T follicular helper cell (primary cell): ENCODE measurements around the gene RNF141.

ENCODE experiments used
- DNase-seq: peaks from one replicate; pipeline ENCODE4 v3.0.0-alpha.2; 2020; ENCODE audit warnings: low read depth

The RNF141 gene

GRCh38 chr11:10498022-10498400, 43.0 kb downstream of the RNF141 start:
- DNase-seq, result no peak

DNA sequence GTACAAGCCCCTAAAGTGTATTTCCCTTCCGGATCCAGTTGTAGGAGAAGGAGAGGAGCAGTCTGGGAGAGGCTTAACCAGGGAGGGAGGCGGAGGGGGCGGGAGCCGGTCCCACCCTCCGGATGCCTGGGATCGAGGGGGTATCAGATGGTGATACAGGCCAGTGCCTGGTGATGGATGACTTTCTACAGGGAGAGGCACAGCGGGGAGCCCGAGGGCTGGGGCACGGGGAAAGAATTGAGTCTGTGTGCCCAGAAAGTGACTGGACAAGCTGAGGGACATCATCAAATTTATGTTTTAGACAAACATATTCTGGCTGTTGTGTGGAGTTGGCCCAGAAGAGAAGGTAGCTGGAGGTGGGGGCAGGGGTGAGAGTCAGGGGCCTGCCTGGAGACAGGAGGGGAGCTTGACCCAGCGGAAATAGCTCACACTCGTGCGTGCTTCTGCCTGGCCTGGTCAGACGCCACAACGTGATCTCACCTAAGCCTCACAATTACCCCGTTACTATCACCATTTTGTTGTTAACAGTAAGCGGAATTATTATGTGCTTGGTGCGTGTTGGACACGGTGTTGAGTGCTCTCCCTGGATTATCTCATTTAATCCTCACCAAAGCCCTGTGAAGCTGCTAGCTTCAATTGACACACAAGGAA, 43.5 kb downstream of the RNF141 start:
- no peak for DNase-seq

DNA sequence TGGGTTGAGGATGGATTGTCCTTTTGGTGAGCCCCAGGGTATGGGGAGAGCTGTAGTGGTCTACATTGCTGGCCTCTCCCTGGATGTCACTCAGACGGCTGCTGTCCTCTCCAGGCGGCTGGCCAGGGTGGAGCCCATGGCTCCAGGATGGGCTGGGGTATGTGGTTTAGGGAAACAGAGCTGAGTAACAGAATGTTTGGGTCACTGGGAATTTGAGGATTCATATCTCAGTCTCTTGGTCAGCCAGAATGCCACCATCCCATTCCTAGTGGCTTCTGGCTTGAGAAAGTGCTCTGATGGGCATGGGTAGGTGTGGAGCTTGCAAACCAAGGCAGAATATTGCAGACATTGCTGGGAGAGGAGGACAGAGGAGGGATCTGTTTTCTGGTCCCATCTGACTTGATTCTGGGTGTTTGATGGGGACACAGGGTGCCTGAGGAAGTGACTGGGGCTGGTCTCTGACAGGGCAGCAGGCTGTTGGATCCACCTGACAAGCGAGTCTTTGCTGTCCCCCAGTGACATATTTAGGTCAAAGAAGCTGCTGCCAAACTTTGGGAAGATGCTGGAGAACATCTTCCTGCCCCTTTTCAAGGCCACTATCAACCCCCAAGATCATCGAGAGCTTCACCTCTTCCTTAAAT, 44.6 kb downstream of the RNF141 start:
- no peak for DNase-seq

GRCh38 chr11:10495464-10495786, 45.6 kb downstream of the RNF141 start:
- DNase-seq, result no peak

GRCh38 chr11:10494636-10495463, 46.1 kb downstream of the RNF141 start:
- no peak for DNase-seq

- no peak for DNase-seq
These were observed 47.8 kb downstream of the RNF141 start for GRCh38 chr11:10493041-10493663.

DNA sequence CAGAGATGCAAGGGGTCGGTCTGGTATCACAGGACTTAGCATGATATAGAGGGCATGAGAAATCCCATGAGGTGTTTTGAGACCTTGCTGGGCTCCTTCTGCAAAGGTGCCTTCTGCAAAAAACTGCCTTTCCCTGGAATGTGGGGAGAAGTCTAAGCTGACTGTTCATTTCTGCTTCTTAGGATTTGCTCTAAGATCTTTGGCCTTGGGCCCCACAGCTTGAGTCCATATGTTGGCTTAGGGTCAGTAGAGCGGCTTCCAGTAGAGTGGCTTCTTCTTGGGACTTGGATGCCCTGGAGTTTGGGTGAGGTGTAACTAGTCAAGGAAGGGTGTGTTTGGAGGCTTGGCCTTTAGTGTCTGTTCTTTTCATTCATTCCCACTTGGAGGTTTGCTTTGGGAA, 48.9 kb downstream of the RNF141 start:
- no peak for DNase-seq

- no peak for DNase-seq
These were observed 50.4 kb downstream of the RNF141 start for GRCh38 chr11:10490398-10491241.

GRCh38 chr11:10490032-10490397, 51.0 kb downstream of the RNF141 start:
- DNase-seq, result no peak

DNA sequence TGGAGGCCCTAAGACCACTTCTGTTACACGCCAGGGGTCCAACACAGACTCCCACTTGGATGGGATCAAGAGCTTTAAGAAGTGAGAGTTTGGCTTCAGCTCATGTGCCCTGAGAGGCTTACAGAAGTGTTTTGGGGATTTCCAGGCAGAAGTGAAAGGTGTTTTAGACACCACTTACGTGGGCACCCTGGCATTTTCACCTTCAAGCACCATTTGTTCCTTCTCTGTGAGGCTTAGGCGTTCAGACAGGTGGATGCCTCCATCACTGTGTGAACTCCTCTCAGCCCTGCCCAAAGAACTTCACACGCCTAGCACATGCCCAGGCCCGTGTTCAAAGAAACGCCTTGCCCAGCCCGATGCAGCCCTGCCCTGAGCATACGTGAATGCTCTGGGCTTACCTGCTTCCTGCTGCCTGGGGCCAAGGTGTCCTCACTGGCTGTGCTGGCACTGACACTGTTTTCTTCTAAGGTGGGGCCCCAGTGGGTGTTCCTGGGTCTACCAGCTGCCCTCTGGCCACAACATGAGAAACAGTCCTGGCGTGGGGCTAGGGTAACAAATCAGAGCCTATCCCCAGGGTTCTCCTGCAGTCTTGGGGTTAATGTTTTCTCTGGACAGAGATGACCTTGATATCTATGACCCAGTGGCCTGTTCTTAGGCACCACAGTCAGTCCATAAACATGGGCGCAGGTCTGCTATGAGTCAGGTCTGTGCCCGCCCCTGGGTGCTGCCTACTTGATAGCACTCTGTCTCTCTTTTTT, 51.9 kb downstream of the RNF141 start:
- DNase-seq, result no peak

- no peak for DNase-seq
These were observed 52.7 kb downstream of the RNF141 start for GRCh38 chr11:10488121-10488933.

GRCh38 chr11:10487002-10487647, 53.9 kb downstream of the RNF141 start:
- DNase-seq, result no peak

DNA sequence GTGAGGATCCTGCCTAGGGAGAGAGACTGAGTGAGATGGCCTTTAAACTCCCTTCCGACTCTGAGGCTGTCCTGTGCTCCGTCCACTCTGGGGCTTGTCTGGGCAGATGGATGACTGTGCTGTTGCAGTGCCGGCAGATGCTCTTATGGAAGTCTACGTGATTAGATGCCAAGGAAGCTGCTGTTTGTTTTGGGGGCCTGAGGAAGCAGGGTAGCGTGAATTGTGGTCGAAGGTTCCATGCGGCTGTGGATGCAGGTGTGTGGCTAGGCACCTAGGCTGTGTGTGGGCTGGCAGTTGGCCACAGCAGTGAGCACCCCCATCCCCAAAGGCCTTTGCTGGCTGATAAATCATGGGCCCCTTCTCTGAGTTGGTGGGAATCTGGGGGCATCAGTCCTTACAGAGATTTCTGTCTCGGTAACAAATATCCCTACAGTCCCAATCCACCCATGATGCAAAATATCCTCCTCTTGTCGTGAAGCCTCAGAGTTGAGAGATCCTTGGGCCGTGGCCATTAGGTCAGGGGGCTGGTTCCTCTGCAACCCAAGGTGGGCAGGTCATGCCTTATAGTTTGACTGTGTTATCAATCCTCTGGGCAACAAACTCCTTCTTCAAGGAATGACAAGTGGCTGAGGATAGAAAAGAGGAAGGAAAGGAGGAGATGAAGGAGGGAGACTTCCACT, 54.7 kb downstream of the RNF141 start:
- no peak for DNase-seq

DNA sequence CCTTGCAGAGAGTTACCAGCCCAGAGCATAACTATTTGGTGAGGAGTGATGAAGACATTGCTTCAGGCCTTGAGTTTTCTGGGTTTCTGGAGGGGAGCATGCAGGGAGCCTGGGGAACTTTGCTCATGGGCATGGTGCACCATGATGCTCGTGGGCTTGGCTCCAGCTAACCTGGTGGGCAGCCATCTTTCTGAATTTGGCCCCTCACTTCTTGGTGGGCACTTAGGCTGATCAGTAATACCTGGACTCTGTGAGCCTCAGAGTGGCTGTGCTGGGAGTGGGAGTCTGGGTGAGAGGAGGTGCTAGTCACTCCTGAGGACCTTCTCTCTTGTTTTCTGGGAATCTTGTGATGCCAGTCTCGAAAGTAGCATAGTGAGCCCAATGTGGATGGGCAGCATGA, 55.3 kb downstream of the RNF141 start:
- DNase-seq, result no peak

- no peak for DNase-seq
These were observed 56.4 kb downstream of the RNF141 start for GRCh38 chr11:10484461-10485180.

DNA sequence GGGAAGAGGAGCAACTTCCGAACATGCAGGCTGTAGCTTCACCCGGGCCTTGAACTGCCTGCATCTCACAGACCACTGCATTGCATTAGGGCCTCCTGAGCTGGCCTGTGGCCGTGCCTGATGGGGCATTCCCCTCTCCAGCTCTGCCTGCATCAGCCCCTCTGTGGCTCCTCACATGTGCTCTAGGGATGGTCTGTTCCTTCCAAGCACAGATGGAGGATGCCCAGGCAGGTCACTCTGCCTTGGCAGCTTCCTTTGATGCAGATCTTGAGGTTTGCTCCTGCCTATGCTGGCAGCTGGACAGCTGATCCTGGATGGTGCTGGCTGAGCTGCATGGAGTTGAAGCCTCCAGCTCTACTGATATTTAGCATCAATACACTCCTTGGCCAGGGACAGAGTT, 57.4 kb downstream of the RNF141 start:
- no peak for DNase-seq

- no peak for DNase-seq
These were observed 57.8 kb downstream of the RNF141 start for GRCh38 chr11:10483174-10483573.

DNA sequence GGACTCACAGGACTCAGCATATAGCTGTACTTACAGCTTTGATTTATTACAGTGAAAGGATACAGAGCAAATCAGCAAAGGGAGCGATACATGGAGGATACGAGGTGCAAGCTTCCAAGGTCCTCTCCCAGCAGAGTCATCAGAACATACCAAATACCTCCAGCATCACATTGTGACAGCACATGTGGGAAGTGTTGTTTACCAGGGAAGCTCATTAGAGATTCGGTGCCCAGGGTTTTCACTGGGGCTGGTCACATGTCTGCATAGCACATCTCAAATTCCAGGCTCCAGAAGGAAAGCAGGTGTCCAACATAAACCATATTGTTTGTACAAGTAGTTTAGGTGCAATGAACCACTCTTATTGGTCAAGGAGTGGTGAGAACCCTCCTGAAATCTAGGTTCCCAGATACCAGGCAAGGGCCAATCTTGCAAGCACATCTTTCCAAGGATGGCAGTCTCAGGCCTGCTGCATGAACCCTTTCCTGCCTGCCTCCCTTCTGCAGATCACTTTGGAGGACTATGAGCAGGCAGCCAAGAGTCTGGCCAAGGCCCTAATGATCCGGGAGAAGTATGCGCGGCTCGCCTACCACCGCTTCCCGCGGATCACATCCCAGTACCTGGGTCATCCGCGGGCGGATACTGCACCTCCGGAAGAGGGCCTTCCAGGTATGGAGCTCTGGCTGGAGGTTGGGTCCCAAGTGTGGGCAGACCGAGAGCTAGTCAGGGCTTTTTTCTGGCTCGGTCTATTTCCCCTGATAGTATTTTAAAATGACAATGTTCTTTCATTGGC, 59.2 kb downstream of the RNF141 start:
- DNase-seq, result no peak
